Kidney capillary endothelial cell (primary cell): Measurements from ENCODE around the gene PPARGC1A.

ENCODE experiments used
- DNase-seq: peaks from one replicate; pipeline ENCODE4 v3.0.0-alpha.2; 2018; ENCODE audit warnings: low spot score

Gene PPARGC1A, protein sequence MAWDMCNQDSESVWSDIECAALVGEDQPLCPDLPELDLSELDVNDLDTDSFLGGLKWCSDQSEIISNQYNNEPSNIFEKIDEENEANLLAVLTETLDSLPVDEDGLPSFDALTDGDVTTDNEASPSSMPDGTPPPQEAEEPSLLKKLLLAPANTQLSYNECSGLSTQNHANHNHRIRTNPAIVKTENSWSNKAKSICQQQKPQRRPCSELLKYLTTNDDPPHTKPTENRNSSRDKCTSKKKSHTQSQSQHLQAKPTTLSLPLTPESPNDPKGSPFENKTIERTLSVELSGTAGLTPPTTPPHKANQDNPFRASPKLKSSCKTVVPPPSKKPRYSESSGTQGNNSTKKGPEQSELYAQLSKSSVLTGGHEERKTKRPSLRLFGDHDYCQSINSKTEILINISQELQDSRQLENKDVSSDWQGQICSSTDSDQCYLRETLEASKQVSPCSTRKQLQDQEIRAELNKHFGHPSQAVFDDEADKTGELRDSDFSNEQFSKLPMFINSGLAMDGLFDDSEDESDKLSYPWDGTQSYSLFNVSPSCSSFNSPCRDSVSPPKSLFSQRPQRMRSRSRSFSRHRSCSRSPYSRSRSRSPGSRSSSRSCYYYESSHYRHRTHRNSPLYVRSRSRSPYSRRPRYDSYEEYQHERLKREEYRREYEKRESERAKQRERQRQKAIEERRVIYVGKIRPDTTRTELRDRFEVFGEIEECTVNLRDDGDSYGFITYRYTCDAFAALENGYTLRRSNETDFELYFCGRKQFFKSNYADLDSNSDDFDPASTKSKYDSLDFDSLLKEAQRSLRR

DNA sequence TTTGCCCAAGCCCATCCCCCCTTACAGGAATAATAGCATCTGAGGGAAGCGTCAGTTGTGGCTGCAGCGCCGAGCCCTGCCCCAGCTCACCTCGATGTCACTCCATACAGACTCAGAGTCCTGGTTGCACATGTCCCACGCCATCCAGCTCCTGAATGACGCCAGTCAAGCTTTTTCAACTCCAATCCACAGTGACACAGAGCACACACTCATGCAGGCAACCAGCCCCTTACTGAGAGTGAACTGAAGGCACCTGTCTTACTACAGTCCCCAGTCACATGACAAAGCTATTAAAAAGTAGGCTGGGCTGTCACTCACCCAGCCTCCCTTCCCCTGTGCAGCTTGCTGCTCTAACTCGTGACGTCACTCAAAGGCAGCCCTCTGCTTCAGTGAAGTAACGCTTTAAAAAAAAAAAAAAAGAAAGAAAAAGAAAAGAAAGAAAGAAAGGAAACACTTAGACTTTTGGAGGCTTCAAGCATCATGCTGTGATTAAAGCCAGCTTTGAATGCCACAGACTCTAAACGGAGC lies at the start of gene PPARGC1A:
PPARGC1A (minus strand) TSS at position 234 of the 528 bp plus-strand sequence; CDS start at position 144, 90 bp downstream.
- DNase-seq = no peak

DNA sequence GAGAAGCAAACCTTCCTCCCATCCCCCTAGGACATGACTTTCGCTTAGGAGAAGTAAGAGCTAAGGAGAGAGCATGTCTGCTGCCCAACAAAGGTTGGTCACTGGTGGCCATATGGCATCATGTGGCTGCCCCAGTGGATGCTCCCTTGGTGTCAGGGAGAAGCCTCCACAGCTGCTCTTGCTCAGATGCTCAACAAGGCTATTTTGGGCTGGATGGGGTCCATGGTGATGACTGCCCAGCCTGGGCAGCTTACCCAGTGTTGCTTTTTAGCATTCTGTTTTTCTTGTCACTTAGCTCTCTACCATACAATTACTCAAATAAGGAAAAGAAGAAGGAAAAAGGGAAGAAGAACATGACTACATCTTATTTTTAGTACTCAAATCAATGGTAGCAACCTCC lies 48.9 kb upstream of the PPARGC1A start:
- DNase-seq = no peak

DNA sequence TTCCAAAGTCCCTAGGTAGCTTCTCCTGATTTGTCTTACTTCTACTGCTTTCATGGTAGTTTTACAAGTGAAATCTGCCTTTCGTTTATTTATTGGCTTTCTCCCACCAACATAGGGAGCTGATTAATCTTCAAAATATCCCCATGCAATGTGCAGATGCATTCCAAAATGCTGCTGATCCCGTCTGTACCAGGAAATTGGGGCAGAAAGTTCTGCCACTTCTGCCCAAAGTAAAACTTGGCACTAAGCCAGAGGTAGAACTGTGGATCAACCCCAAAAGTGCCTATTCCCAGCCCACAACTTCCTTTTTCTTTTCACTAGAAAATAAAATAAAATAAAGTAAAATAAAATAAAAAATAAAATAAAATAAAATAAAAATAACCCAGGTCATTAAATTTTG lies 47.3 kb upstream of the PPARGC1A start:
- no peak for DNase-seq

DNA sequence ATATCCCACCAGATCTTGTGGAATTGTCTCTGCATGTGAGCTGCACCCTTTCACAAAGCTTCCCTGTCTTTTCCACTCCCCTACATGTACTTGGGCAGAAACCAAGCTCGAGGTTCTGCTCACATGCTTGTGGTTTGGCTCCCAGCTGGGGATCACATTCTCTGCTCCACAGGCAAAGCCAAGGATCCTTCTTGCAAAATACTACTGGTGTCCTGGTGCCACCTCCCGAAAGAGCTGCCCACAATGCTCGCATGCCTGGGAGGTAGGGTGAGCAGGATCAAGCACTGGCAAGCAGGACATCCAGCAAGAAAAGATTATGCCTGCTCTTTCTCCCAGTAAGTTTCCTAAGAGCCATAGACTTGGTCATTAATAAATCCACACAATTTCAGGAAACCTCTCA lies 45.1 kb upstream of the PPARGC1A start:
- DNase-seq = no peak

GRCh38 chr4:23934223-23934622 lies 44.4 kb upstream of the PPARGC1A start:
- no peak for DNase-seq

- no peak for DNase-seq
Measured at GRCh38 chr4:23932901-23933308, 43.1 kb upstream of the PPARGC1A start.

DNA sequence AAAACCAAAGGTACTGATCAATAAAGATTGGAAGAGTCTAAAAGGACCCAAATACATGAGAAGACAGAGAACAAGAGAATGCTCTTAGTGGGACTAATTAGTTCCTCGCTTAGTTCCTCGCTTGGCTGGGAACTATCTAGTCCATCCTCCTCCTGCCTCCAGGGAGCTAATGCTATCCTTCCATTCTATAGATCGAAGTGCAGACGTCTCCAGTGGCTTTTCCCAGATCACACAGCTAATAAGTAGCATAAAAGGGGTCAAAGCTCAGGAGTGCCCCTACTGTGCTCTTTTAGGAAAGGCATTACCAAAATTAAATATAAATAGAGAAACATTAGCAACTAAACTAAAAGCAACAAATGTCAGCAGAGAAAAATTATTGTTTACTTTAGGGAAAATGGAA lies 42.3 kb upstream of the PPARGC1A start:
- no peak for DNase-seq

- no peak for DNase-seq
Measured at GRCh38 chr4:23931489-23931830, 41.6 kb upstream of the PPARGC1A start.

- DNase-seq = no peak
Measured at GRCh38 chr4:23930750-23931488, 41.1 kb upstream of the PPARGC1A start.

- no peak for DNase-seq
Measured at GRCh38 chr4:23929248-23929647, 39.4 kb upstream of the PPARGC1A start.

GRCh38 chr4:23924556-23924955 lies 34.7 kb upstream of the PPARGC1A start:
- no peak for DNase-seq

- no peak for DNase-seq
Measured at GRCh38 chr4:23923840-23924239, 34.0 kb upstream of the PPARGC1A start.

GRCh38 chr4:23923141-23923540 lies 33.3 kb upstream of the PPARGC1A start:
- DNase-seq = no peak

- no peak for DNase-seq
Measured at GRCh38 chr4:23922541-23923111, 32.8 kb upstream of the PPARGC1A start.

- no peak for DNase-seq
Measured at GRCh38 chr4:23922013-23922412, 32.2 kb upstream of the PPARGC1A start.

DNA sequence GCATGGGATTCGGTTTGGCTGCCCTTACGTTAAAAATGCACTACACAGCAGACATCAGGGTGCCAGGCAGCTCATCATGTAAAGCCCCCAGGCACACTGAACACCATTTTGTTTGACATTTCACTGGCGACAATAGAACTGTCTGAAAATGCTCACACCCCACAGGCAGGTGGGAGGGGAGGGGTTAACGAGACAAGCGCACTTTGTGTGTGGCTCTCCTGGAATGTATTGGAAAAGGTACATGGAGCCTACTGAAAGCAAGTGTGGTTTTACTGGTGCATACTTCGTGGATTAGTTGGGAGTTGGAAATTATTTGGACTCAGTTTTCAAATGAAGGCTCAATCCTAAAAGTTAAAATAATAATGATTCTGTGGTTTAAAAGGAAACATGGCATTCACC lies 31.6 kb upstream of the PPARGC1A start:
- DNase-seq = no peak

- no peak for DNase-seq
Measured at GRCh38 chr4:23920716-23921446, 31.0 kb upstream of the PPARGC1A start.

- DNase-seq = no peak
Measured at GRCh38 chr4:23920296-23920695, 30.4 kb upstream of the PPARGC1A start.

GRCh38 chr4:23916282-23916681 lies 26.4 kb upstream of the PPARGC1A start:
- DNase-seq = no peak

- no peak for DNase-seq
Measured at GRCh38 chr4:23915459-23916132, 25.7 kb upstream of the PPARGC1A start.
